AG09309 (cell line): ENCODE data around the gene SDK2.

ENCODE experiments used
- DNase-seq: peaks from one replicate; pipeline ENCODE4 v3.0.0-alpha.2; 2010; ENCODE audit warnings: low read depth
- H3K4me3 ChIP-seq: 2 replicates; pipeline ENCODE4 v1.5.1; 2011; ENCODE audit warnings: mild to moderate bottlenecking, low read depth, low read length, moderate library complexity; ENCODE audit not compliant: control insufficient read depth
- TF ChIP-seq, protein P1 (sequence below): IDR thresholded peaks from 2 replicates; pipeline ENCODE4 v1.5.1; 2011; ENCODE audit warnings: mild to moderate bottlenecking, low read depth, low read length, inconsistent platforms; ENCODE audit not compliant: insufficient read depth, control insufficient read depth; ENCODE audit errors: missing control alignments

The SDK2 gene

DNA sequence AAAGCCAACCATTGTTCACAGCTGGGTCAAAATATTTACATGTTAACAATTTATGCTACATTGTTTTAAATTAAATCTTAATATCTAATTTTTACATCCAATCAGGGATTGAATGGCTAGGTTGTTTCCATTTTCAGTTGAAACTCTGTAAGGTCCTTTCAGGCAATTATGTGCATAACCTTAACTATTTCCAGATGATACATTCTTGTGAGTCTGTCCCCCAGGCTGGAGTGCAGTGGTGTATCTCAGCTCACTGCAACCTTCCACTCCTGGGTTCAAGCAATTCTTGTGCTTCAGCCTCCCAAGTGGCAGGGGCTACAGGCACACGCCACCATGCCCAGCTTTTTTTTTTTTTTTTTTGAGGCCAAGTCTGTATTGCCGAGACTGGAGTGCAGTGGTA lies 342.9 kb downstream of the SDK2 start:
- no peak overlapping the region for H3K4me3 ChIP-seq
- DNase-seq: no peak
- TF ChIP-seq, protein P1, sequence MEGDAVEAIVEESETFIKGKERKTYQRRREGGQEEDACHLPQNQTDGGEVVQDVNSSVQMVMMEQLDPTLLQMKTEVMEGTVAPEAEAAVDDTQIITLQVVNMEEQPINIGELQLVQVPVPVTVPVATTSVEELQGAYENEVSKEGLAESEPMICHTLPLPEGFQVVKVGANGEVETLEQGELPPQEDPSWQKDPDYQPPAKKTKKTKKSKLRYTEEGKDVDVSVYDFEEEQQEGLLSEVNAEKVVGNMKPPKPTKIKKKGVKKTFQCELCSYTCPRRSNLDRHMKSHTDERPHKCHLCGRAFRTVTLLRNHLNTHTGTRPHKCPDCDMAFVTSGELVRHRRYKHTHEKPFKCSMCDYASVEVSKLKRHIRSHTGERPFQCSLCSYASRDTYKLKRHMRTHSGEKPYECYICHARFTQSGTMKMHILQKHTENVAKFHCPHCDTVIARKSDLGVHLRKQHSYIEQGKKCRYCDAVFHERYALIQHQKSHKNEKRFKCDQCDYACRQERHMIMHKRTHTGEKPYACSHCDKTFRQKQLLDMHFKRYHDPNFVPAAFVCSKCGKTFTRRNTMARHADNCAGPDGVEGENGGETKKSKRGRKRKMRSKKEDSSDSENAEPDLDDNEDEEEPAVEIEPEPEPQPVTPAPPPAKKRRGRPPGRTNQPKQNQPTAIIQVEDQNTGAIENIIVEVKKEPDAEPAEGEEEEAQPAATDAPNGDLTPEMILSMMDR: no peak

DNA sequence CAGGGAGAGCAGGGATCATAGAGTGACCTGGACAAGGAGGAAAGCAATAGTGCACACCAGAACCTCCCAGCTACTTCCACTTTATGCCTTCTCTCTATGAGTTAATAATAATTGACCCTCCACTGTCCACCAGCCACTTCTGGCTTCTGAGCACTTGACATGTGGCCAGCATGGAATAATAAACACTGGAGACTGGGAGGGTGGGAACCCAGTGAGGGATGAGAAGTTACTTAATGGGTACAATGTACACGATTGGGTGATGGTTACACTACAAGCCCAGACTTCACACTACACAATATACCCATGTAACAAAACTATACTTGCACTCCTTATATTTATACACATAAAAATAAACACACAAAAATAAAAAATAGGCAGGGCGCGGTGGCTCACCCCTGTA lies 343.9 kb downstream of the SDK2 start:
- no peak overlapping the region for H3K4me3 ChIP-seq
- TF ChIP-seq, protein P1: no peak
- no peak for DNase-seq

DNA sequence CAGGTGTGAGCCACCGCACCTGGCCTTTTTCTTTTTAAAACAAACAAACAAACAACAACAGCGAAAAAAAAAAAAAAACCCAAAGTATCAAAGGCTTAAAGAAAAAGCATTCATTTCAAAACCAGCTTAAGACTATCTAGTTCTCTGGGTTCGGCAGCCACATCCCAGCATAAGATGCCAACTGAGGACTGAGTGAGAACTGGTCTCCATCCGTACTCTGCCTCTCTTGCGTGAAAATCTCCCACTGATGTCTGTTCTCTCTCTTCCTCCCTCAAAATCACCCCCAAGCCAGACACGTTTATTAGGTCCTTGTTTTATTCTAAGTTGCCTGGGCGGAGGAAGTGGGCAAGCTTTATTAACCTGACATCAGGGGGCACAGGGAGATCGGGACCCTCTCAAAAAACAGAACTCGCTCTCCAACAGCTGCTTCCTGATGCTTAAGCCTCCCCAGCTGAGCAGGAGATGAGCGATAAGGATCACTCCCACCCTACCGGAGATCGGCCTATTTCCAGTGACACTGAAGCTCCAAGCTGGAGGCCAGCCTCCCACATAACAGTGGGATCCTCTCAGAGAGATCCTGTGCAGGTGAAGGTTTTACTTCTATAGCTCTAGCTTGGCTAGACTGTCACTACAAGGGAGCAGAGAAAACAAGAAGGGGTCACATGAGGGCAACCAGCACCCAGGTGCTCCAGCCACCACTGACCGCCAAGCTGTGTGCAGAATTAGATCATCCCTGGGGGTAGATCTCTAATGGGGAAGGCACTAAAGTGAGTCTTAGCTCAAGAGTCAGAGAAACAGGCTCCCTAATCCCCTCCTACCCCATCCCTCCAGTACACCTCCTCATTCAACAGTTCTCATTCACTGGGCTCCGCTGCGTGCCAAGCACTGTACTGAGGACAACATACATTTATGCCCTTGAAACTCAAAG lies 346.0 kb downstream of the SDK2 start:
- DNase-seq: no peak
- H3K4me3 ChIP-seq: no peak overlapping the region
- TF ChIP-seq, protein P1: no peak

DNA sequence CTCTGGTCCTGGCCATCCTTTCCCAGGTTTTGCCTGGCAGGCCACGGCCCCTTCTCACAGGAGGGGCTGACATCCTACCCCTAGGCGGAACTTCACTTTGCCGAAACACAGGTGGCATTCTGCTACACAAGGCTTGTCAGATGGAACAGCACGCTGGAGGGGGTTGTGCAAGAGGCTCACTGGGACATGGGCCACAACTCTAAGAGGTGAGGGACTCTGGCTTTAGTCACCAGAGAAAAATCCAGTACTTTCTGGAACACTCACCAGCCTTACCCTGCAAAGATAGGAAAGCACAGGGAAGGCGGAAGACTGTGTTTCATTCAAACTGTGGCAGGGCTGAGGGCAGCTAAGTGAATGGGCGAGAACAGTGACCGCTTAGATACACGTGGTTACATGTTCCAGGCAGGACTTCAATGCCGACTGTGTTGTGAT lies 350.7 kb downstream of the SDK2 start:
- DNase-seq: no peak
- no peak overlapping the region for H3K4me3 ChIP-seq
- TF ChIP-seq, protein P1: no peak

DNA sequence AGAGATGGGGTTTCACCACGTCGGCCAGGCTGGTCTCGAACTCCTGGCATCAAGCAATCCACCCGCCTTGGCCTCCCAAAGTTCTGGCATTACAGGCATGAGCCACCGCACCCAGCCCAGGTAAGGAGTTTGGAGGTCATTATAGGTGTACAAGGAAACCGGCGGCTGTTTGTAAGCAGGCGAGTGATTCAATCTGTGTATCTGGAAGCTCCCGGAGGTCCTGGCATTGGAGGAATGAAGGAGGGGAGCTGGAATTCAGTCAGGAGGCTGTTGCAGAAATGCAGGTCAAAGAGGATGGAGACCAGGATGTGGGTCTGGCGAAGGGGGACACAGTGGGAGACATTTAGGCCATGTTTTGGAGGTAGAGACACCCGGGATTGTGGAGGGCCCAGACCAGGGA lies 351.2 kb downstream of the SDK2 start:
- TF ChIP-seq, protein P1: no peak
- no peak overlapping the region for H3K4me3 ChIP-seq
- no peak for DNase-seq

DNA sequence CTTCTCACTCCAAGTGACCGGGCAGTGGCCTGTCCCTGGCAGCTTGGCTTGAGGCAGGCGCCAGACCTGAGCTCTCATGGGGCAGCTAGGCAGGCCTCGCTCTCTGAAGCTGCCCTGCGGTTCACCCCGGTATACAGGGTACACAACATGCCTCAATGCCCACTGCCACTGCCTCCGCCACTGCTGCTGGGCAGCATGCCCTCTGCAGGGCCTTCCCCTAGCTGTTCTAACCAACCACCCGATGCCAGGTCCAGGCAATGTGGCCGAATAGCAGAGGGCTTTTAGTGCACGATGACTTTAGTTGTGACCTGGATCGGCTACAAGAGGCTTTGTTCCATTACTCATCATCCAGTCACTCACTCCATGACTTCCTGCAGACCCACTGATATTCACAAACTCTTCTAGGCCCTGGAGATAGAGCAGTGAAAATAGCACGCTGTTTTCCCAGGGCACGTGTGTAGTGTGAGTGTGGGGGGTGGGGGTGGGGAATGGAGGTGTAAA lies 352.2 kb downstream of the SDK2 start:
- H3K4me3 ChIP-seq: peak overlapping the region; percentile 8
- TF ChIP-seq, protein P1: no peak
- no peak for DNase-seq
